Activated B cell treated with CpG ODN at 0.5 μM for 24 hours (primary cell): ENCODE results near the gene CHCHD6. TPM values are rescaled to one million over a fixed set of nuclear protein-coding genes. Genes with fewer than 3 reads are reported as not detected.

Experiments used
- ATAC-seq: fragments of 200-7000 bp; cut with Tn5 transposase; one replicate; pipeline ENCODE4 v1.10.0; 2021; ENCODE audit warnings: low read depth, mild to moderate bottlenecking, moderate library complexity
- CTCF ChIA-PET: fragments of 350-600 bp; sonication (Branson Sonifier 250); formaldehyde crosslinking; loops from one replicate; lab custom pipeline; 2021; ENCODE audit warnings: antibody characterized with exemption; lab: Charles Lee
- POLR2A ChIA-PET: fragments of 350-600 bp; sonication (Branson Sonifier 250); formaldehyde crosslinking; loops from one replicate; lab custom pipeline; 2021; ENCODE audit warnings: antibody characterized with exemption; lab: Charles Lee
- DNase-seq: peaks from one replicate; pipeline ENCODE4 v3.0.0; 2022
- H3K27ac Mint-ChIP-seq: one replicate; pipeline ENCODE4 v1.8.0; 2020; ENCODE audit warnings: mixed read lengths
- H3K27me3 Mint-ChIP-seq: one replicate; pipeline ENCODE4 v1.8.0; 2021; ENCODE audit warnings: mixed read lengths
- H3K36me3 Mint-ChIP-seq: one replicate; pipeline ENCODE4 v1.8.0; 2021; ENCODE audit warnings: low read depth, mixed read lengths
- H3K4me1 Mint-ChIP-seq: one replicate; pipeline ENCODE4 v1.8.0; 2021; ENCODE audit warnings: mixed read lengths
- H3K4me3 Mint-ChIP-seq: one replicate; pipeline ENCODE4 v1.8.0; 2020; ENCODE audit warnings: mild to moderate bottlenecking, mixed read lengths
- H3K9me3 Mint-ChIP-seq: one replicate; pipeline ENCODE4 v1.8.0; 2020; ENCODE audit warnings: mixed read lengths
- intact Hi-C: fragments of 100-400 bp; cut with micrococcal nuclease; formaldehyde crosslinking; loops from one replicate; pipeline ENCODE4 v1.15.1; 2024
- total RNA-seq: library from RNA; stranded (reverse); gene quantifications from 2 replicates; pipeline ENCODE4 v1.2.3, GENCODE V29; 2022
- TF ChIP-seq, protein P1 (sequence below): fragments of 200-600 bp; IDR thresholded peaks from one replicate; pipeline ENCODE4 v1.8.0; 2022; ENCODE audit warnings: antibody characterized with exemption, mild to moderate bottlenecking

CHCHD6 gene
- total RNA-seq, 1 donor from 2014 or later, result 10.0 TPM

DNA sequence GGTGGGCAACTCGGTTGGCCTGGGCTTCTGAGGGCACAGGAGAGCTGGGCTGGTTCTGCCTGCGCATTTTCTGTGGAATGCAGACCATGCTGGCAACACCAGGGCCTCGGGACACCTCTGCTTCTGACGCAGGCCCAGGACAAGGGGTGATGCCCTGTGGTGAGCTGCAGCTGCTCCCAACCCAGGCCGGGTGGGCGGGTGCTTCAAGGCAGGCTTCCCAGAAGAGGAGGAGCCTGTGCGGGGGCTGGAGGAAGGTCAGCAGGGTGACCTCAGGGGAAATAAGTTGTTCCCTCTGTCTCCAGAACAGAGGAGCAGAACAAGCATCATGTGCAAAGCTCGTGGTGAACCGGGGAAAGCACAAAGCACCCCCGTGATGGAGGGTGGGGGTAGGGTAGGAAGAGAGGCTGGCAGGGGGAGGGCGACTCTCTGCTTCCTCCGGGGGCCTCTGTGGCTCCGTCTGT, 267.9 kb downstream of the CHCHD6 start:
- peaks cover 15% of the 10 kb centered on the region for H3K4me1 Mint-ChIP-seq
- POLR2A ChIA-PET, result interaction anchor here (3.0 to 5.0 kb wide), 3 partner anchors 9 to 17 kb away, joined by 20 to 47 read pairs (median 25); partner anchors contain the start of gene PLXNA1
- H3K36me3 Mint-ChIP-seq, result peaks cover 3% of the 10 kb centered on the region
- peak overlapping the region; percentile 19 for H3K4me3 Mint-ChIP-seq
- ATAC-seq, result peak; percentile 87
- H3K27ac Mint-ChIP-seq, result peak overlapping the region; percentile 46
- intact Hi-C loops, result loop anchor here (1.0 kb wide), 3 partner anchors 10 to 17 kb away; no protein-coding TSS in a partner anchor
- H3K27me3 Mint-ChIP-seq, result peaks cover 18% of the 10 kb centered on the region
- CTCF ChIA-PET, result interaction anchor here (1.6 kb wide), 1 partner anchor 219 kb away, joined by 6 read pairs; no protein-coding TSS in a partner anchor
- H3K9me3 Mint-ChIP-seq, result peaks cover 13% of the 10 kb centered on the region
- TF ChIP-seq, protein P1, sequence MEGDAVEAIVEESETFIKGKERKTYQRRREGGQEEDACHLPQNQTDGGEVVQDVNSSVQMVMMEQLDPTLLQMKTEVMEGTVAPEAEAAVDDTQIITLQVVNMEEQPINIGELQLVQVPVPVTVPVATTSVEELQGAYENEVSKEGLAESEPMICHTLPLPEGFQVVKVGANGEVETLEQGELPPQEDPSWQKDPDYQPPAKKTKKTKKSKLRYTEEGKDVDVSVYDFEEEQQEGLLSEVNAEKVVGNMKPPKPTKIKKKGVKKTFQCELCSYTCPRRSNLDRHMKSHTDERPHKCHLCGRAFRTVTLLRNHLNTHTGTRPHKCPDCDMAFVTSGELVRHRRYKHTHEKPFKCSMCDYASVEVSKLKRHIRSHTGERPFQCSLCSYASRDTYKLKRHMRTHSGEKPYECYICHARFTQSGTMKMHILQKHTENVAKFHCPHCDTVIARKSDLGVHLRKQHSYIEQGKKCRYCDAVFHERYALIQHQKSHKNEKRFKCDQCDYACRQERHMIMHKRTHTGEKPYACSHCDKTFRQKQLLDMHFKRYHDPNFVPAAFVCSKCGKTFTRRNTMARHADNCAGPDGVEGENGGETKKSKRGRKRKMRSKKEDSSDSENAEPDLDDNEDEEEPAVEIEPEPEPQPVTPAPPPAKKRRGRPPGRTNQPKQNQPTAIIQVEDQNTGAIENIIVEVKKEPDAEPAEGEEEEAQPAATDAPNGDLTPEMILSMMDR, result no peak
- peak; percentile 41 for DNase-seq

DNA sequence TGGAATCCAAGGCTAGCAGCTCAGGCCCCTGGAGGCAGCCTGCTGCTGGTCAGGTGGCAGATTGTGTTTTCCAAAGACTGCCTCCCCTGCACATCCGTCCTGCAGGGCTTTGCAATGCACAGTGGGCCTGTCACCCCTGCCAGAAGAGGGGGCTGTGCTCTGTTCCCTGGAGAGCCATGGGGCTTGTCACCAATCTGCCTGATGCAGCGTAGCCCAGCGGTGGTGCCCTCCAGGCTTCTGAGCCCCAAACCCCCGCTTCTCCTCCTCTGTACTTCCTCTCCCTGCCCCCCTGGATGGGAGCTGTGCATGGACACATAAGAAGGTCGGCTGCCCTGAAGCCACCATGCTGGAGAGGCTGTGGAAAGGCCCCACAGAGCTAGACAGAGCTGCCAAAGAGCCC, 268.8 kb downstream of the CHCHD6 start:
- TF ChIP-seq, protein P1, result no peak
- ATAC-seq (peak; percentile 13), DNase-seq (no peak)
- Mint-ChIP-seq H3K9me3 (peaks cover 13% of the 10 kb centered on the region), H3K36me3 (peaks cover 3% of the 10 kb centered on the region), H3K4me3 (no peak overlapping the region), H3K27me3 (peaks cover 13% of the 10 kb centered on the region), H3K4me1 (peaks cover 15% of the 10 kb centered on the region), H3K27ac (no peak overlapping the region)
- POLR2A ChIA-PET, result interaction anchor here (3.0 to 5.0 kb wide), 2 partner anchors 9 to 18 kb away, joined by 25 to 47 read pairs; partner anchors contain the start of gene PLXNA1
- CTCF ChIA-PET, result interaction anchor here (0.8 to 1.7 kb wide), 3 partner anchors 9 to 12 kb away, joined by 3 to 7 read pairs (median 7); partner anchors contain the start of gene PLXNA1
- intact Hi-C loops, result loop anchor here (1.0 kb wide), 3 partner anchors 9 to 18 kb away; no protein-coding TSS in a partner anchor

DNA sequence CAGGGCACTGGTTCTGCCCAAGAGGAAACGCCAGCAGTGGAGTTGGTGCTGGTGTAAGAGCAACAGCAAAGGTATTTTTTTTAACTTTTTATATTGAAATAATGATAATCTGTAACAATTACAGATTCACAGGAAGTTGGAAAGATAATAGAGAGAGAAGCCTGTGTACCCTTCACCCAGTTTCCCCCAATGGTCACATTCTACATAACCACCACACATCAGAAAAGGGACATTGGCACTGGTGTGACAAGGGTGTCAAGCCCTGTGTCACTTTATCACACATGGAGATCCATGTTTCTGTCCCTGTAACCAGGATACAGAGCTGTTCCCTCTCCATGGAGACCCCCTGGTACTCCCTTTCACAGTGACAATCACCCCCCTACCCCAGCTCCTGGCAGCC, 269.8 kb downstream of the CHCHD6 start:
- DNase-seq, result no peak
- TF ChIP-seq, protein P1, result no peak
- POLR2A ChIA-PET, result interaction anchor here (3.0 to 5.0 kb wide), 2 partner anchors 8 to 19 kb away, joined by 25 to 47 read pairs; partner anchors contain the start of gene PLXNA1
- ATAC-seq, result no peak
- no peak overlapping the region for H3K27ac Mint-ChIP-seq
- no peak overlapping the region for H3K4me3 Mint-ChIP-seq
- CTCF ChIA-PET, result interaction anchor here (1.2 to 1.7 kb wide), 3 partner anchors 8 to 20 kb away, joined by 3 to 7 read pairs (median 7); partner anchors contain the start of gene PLXNA1
- intact Hi-C loops, result no loop called here
- peaks cover 13% of the 10 kb centered on the region for H3K9me3 Mint-ChIP-seq
- peaks cover 12% of the 10 kb centered on the region for H3K4me1 Mint-ChIP-seq
- H3K36me3 Mint-ChIP-seq, result peaks cover 3% of the 10 kb centered on the region
- H3K27me3 Mint-ChIP-seq, result peaks cover 7% of the 10 kb centered on the region

DNA sequence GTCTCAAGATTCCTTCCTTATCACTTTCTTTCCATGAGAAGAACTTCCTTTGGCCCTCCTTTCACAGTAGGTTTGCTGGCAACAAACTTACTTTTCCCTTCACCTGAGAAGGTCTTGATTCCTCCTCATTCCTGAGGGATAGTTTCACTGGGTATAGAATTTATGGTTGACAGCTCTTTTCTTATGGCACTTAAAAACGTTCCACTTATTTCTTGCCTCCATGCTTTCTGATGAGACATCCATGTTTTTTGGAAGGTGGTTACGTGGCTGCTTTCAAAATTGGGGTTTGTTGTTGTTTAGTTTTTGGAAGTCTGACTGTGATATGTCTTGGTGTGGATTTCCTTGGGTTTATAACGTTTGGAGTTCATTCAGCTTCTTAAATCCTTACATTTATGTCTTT, 270.7 kb downstream of the CHCHD6 start:
- ChIA-PET POLR2A (no interaction called here), CTCF (no interaction called here)
- Mint-ChIP-seq H3K4me1 (peaks cover 14% of the 10 kb centered on the region), H3K9me3 (peaks cover 13% of the 10 kb centered on the region), H3K36me3 (peaks cover 3% of the 10 kb centered on the region), H3K27ac (no peak overlapping the region), H3K4me3 (no peak overlapping the region), H3K27me3 (peaks cover 5% of the 10 kb centered on the region)
- TF ChIP-seq, protein P1, result no peak
- no peak for ATAC-seq
- no peak for DNase-seq
- intact Hi-C loops, result no loop called here

DNA sequence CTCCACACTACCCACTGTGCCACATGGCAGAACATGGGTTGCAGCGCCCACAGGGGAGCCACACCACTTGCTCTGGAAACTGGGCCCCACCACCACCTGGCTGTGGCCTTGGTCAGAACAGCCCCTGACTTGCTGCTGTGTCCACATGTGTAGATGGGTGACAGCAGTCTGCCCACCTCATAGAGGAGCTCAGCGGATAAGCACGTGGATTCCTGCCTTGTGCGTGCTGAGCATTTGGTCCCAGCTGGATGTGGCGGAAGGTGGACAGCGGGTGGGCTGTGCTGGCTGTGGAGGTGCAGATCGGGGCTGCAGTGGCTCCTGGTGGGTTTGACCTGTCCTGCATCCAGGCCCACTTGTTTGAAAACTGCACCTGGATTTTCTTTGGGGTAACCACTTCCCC, 272.9 kb downstream of the CHCHD6 start:
- no peak overlapping the region for H3K4me3 Mint-ChIP-seq
- POLR2A ChIA-PET, result no interaction called here
- peaks cover 3% of the 10 kb centered on the region for H3K36me3 Mint-ChIP-seq
- peaks cover 8% of the 10 kb centered on the region for H3K27me3 Mint-ChIP-seq
- H3K27ac Mint-ChIP-seq, result no peak overlapping the region
- CTCF ChIA-PET, result no interaction called here
- H3K9me3 Mint-ChIP-seq, result peaks cover 13% of the 10 kb centered on the region
- H3K4me1 Mint-ChIP-seq, result peaks cover 25% of the 10 kb centered on the region
- ATAC-seq, result no peak
- intact Hi-C loops, result no loop called here
- DNase-seq, result no peak
- TF ChIP-seq, protein P1, result no peak
